ENCODE data around the gene VASP.

DNA sequence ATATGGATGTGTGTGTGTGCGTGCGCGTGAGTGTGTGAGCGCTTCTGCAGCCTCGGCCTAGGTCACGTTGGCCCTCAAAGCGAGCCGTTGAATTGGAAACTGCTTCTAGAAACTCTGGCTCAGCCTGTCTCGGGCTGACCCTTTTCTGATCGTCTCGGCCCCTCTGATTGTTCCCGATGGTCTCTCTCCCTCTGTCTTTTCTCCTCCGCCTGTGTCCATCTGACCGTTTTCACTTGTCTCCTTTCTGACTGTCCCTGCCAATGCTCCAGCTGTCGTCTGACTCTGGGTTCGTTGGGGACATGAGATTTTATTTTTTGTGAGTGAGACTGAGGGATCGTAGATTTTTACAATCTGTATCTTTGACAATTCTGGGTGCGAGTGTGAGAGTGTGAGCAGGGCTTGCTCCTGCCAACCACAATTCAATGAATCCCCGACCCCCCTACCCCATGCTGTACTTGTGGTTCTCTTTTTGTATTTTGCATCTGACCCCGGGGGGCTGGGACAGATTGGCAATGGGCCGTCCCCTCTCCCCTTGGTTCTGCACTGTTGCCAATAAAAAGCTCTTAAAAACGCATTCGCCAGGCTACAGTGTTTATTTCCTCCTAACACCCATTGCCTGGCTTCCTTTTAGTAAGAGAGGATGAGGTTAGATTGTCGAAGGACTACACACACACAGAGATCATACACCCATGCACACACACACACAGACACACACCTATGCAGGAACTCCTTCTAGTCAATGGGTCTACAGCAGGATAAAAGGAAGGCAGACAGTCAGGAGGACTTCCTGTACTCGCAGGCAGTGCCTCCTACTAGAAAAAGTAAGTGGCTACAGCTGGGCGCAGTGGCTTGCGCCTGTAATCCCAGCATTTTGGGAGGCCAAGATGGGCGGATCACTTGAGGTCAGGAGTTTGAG is 32.4 kb upstream of the VASP start:
- TF ChIP-seq REST (IDR thresholded peaks at IDR 0.05; ENCODE audit: insufficient read depth in 1 of 2, low read depth in 2 of 2, low read length in 2 of 2) (no peak), SIN3A (IDR thresholded peaks at IDR 0.05; ENCODE audit: borderline replicate concordance, insufficient read depth, low read length) (no peak)
